DND-41 (cell line): Measurements from ENCODE around the gene SMAD7.

Source experiments
- EZH2 ChIP-seq: IDR thresholded peaks from 3 replicates; pipeline ENCODE4 v1.6.1; 2012; ENCODE audit warnings: borderline replicate concordance, low read depth, mild to moderate bottlenecking, moderate library complexity, low read length, inconsistent platforms; ENCODE audit not compliant: severe bottlenecking
- TF ChIP-seq, protein P1 (sequence below): IDR thresholded peaks from 2 replicates; pipeline ENCODE4 v1.5.1; 2012; ENCODE audit warnings: borderline replicate concordance, low read length, moderate library complexity, mild to moderate bottlenecking; ENCODE audit not compliant: poor library complexity, severe bottlenecking; ENCODE audit errors: extremely low read depth

- TF ChIP-seq, protein P1, sequence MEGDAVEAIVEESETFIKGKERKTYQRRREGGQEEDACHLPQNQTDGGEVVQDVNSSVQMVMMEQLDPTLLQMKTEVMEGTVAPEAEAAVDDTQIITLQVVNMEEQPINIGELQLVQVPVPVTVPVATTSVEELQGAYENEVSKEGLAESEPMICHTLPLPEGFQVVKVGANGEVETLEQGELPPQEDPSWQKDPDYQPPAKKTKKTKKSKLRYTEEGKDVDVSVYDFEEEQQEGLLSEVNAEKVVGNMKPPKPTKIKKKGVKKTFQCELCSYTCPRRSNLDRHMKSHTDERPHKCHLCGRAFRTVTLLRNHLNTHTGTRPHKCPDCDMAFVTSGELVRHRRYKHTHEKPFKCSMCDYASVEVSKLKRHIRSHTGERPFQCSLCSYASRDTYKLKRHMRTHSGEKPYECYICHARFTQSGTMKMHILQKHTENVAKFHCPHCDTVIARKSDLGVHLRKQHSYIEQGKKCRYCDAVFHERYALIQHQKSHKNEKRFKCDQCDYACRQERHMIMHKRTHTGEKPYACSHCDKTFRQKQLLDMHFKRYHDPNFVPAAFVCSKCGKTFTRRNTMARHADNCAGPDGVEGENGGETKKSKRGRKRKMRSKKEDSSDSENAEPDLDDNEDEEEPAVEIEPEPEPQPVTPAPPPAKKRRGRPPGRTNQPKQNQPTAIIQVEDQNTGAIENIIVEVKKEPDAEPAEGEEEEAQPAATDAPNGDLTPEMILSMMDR, result no peak
- TF ChIP-seq EZH2, result no peak
These were observed 2.4 kb upstream of the SMAD7 start for GRCh38 chr18:48953104-48953706.
